IMR-90 (cell line): ENCODE data around the gene NT5C1A. TPM values are rescaled to one million over a fixed set of nuclear protein-coding genes. Genes with fewer than 3 reads are reported as not detected.

ENCODE experiments used
- ATAC-seq: fragments of 200-7000 bp; cut with Tn5 transposase; 2 replicates; pipeline ENCODE4 v1.9.1; 2020; ENCODE audit warnings: low read depth, mild to moderate bottlenecking, moderate library complexity
- Bru-seq: library from RNA; stranded (reverse); fragments of 400-500 nt; gene quantifications from one replicate; lab custom pipeline; 2021; lab: Mats Ljungman, UMichigan
- BruChase-seq, 2 experiments: library from RNA; stranded (reverse); fragments of 400-500 nt; gene quantifications; one replicate each; lab custom pipeline; 2021; lab: Mats Ljungman, UMichigan
- BruUV-seq: library from RNA; stranded (reverse); fragments of 400-500 nt; replicated peaks from 2 replicates; lab custom pipeline; 2021; lab: Mats Ljungman, UMichigan
- CTCF ChIA-PET: fragments of 300-600 bp; formaldehyde crosslinking; extraction: SDS; loops from one replicate; lab custom pipeline; 2021; ENCODE audit warnings: antibody characterized with exemption; lab: Yijun Ruan, JAX
- POLR2A ChIA-PET: fragments of 300-600 bp; sonication (Branson Sonifier 250); formaldehyde crosslinking; loops from one replicate; lab custom pipeline; 2022; ENCODE audit warnings: antibody characterized with exemption; ENCODE audit not compliant: unreplicated experiment; lab: Charles Lee
- DNase-seq: peaks from one replicate; pipeline ENCODE4 v3.0.0; 2013
- H2AFZ ChIP-seq: replicated peaks from 2 replicates; pipeline ENCODE3; 2013; ENCODE audit warnings: low read length, mild to moderate bottlenecking; ENCODE audit not compliant: poor library complexity
- H2AK5ac ChIP-seq: 2 replicates; pipeline ENCODE4 v1.6.1; 2013; ENCODE audit warnings: low read depth, low read length, inconsistent platforms
- H2AK9ac ChIP-seq: replicated peaks from 2 replicates; pipeline ENCODE3; 2013; ENCODE audit warnings: mild to moderate bottlenecking, low read depth, low read length, moderate library complexity; ENCODE audit not compliant: poor library complexity
- H2BK120ac ChIP-seq: 2 replicates; pipeline ENCODE4 v1.6.1; 2013; ENCODE audit warnings: low read depth, low read length, inconsistent platforms
- H2BK15ac ChIP-seq: 3 replicates; pipeline ENCODE4 v1.6.1; 2013; ENCODE audit warnings: low read depth, low read length, inconsistent platforms
- H2BK20ac ChIP-seq: 2 replicates; pipeline ENCODE4 v1.6.1; 2013; ENCODE audit warnings: low read depth, mild to moderate bottlenecking, inconsistent platforms, low read length, moderate library complexity
- H2BK5ac ChIP-seq: 2 replicates; pipeline ENCODE4 v1.6.1; 2013; ENCODE audit warnings: mild to moderate bottlenecking, low read depth, low read length, inconsistent platforms; ENCODE audit not compliant: poor library complexity, severe bottlenecking
- H3K14ac ChIP-seq: replicated peaks from 2 replicates; pipeline ENCODE4 v1.6.1; 2013; ENCODE audit warnings: low read depth, low read length, inconsistent platforms
- H3K18ac ChIP-seq: 2 replicates; pipeline ENCODE4 v1.6.1; 2013; ENCODE audit warnings: low read depth, low read length, control low read depth
- H3K23ac ChIP-seq: 2 replicates; pipeline ENCODE4 v1.6.1; 2013; ENCODE audit warnings: low read depth, low read length, inconsistent platforms
- H3K27ac ChIP-seq: 2 replicates; pipeline ENCODE4 v1.5.1; 2013; ENCODE audit warnings: mild to moderate bottlenecking, control low read depth, low read length; ENCODE audit not compliant: insufficient read depth
- H3K27me3 ChIP-seq: 2 replicates; pipeline ENCODE4 v1.6.1; 2013; ENCODE audit warnings: low read length; ENCODE audit not compliant: control insufficient read depth, insufficient read depth
- H3K36me3 ChIP-seq: 2 replicates; pipeline ENCODE4 v1.6.1; 2013; ENCODE audit warnings: low read length, mixed read lengths; ENCODE audit not compliant: control insufficient read depth, insufficient read depth
- H3K4ac ChIP-seq: 2 replicates; pipeline ENCODE4 v1.6.1; 2013; ENCODE audit warnings: low read depth, low read length, inconsistent platforms
- H3K4me1 ChIP-seq: 2 replicates; pipeline ENCODE4 v1.6.1; 2013; ENCODE audit warnings: low read length, mixed read lengths; ENCODE audit not compliant: control insufficient read depth, insufficient read depth
- H3K4me2 ChIP-seq: 2 replicates; pipeline ENCODE4 v1.6.1; 2013; ENCODE audit warnings: low read depth, mild to moderate bottlenecking, control low read depth, low read length, moderate library complexity
- H3K4me3 ChIP-seq: 2 replicates; pipeline ENCODE4 v1.5.1; 2013; ENCODE audit warnings: low read depth, mild to moderate bottlenecking, control low read depth, low read length, moderate library complexity; ENCODE audit not compliant: insufficient read depth
- H3K56ac ChIP-seq: 2 replicates; pipeline ENCODE4 v1.6.1; 2013; ENCODE audit warnings: low read length, inconsistent platforms; ENCODE audit not compliant: insufficient read depth; ENCODE audit errors: extremely low read depth
- H3K79me1 ChIP-seq, 2 experiments: 2 replicates each; pipeline ENCODE4 v1.6.1; 2013; ENCODE audit warnings: low read length in 2 of 2, inconsistent platforms in 1 of 2, low read depth in 1 of 2
- H3K9ac ChIP-seq: 2 replicates; pipeline ENCODE4 v1.6.1; 2013; ENCODE audit warnings: low read depth, low read length, control low read depth
- H3K9me1 ChIP-seq: 2 replicates; pipeline ENCODE4 v1.6.1; 2013; ENCODE audit warnings: low read length, inconsistent platforms; ENCODE audit not compliant: insufficient read depth
- H3K9me3 ChIP-seq: 2 replicates; pipeline ENCODE4 v1.6.1; 2013; ENCODE audit warnings: low read length; ENCODE audit not compliant: control insufficient read depth, insufficient read depth
- H4K20me1 ChIP-seq: 2 replicates; pipeline ENCODE4 v1.6.1; 2013; ENCODE audit warnings: low read length, inconsistent platforms; ENCODE audit not compliant: insufficient read depth
- H4K5ac ChIP-seq: 2 replicates; pipeline ENCODE4 v1.6.1; 2013; ENCODE audit warnings: mild to moderate bottlenecking, low read depth, low read length, control low read depth
- H4K8ac ChIP-seq, 2 experiments: 2 replicates each; pipeline ENCODE4 v1.6.1; 2013; ENCODE audit warnings: low read depth in 2 of 2, low read length in 2 of 2, control low read depth in 1 of 2, inconsistent platforms in 1 of 2
- H4K91ac ChIP-seq: 2 replicates; pipeline ENCODE4 v1.6.1; 2013; ENCODE audit warnings: low read depth, low read length, inconsistent platforms; ENCODE audit not compliant: insufficient read depth
- CEBPB ChIP-seq: IDR thresholded peaks from 2 replicates; pipeline ENCODE4 v1.6.1; 2012; ENCODE audit warnings: low read depth, low read length, improper control_type of control experiment
- CTCF ChIP-seq: conservative IDR thresholded peaks from 2 replicates; pipeline ENCODE4 v1.5.1; 2012; ENCODE audit warnings: mild to moderate bottlenecking, low read depth, low read length, improper control_type of control experiment
- MAZ ChIP-seq: IDR thresholded peaks from 2 replicates; pipeline ENCODE4 v1.6.1; 2012; ENCODE audit warnings: low read depth, mild to moderate bottlenecking, low read length, improper control_type of control experiment, moderate library complexity, borderline replicate concordance
- RCOR1 ChIP-seq: IDR thresholded peaks from 2 replicates; pipeline ENCODE4 v1.6.1; 2012; ENCODE audit warnings: mild to moderate bottlenecking, low read length, improper control_type of control experiment; ENCODE audit not compliant: insufficient replicate concordance
- USF2 ChIP-seq: fragments of 150-350 bp; IDR thresholded peaks from 2 replicates; pipeline ENCODE4 v1.6.1; 2017; ENCODE audit warnings: mild to moderate bottlenecking, antibody characterized with exemption, low read length, low read depth
- WGBS, 2 experiments: methylation state at CpG; one replicate each; pipeline versions ENCODE4 v1.1.5 to v1.1.7; 2013; ENCODE audit warnings: missing lambda C conversion rate in 2 of 2; ENCODE audit not compliant: insufficient read length in 1 of 2; ENCODE audit errors: extremely low coverage in 2 of 2; 5-methylcytosine and 5-hydroxymethylcytosine counted together
- dilution Hi-C: fragments of 300-500 bp; cut with HindIII; formaldehyde crosslinking; loops from one replicate; pipeline ENCODE4 v1.14.3; 2018; ENCODE audit warnings: low sequenced_read_pairs; ENCODE audit not compliant: unreplicated experiment
- in situ Hi-C: fragments of 300-500 bp; cut with MboI; formaldehyde crosslinking; loops from 3 replicates; pipeline ENCODE4 v1.14.3; 2019; ENCODE audit warnings: low sequenced_read_pairs, inconsistent platforms, mixed read lengths
- intact Hi-C: fragments of 100-400 bp; cut with micrococcal nuclease; formaldehyde crosslinking; loops from 2 replicates; pipeline ENCODE4 v1.10.0; 2022
- long read RNA-seq: library from polyadenylated mRNA; unstranded; transcript quantifications from one replicate; pipeline ENCODE4 v2.0.0, GENCODE V29; 2021; ENCODE audit not compliant: unreplicated experiment
- polyA plus RNA-seq, 3 experiments: library from polyadenylated mRNA; depleted of rRNA; stranded (reverse); fragments of >200 nt; gene quantifications; 2 replicates each; pipeline ENCODE4 v1.2.3, GENCODE V29; 2012; ENCODE audit warnings: low replicate concordance in 1 of 3
- total RNA-seq: library from RNA; depleted of rRNA; stranded (reverse); fragments of >200 nt; gene quantifications from 2 replicates; pipeline ENCODE4 v1.2.3, GENCODE V29; 2012; rRNA removed

NT5C1A gene
- not detected in 2 replicates for total RNA-seq
- polyA plus RNA-seq (2012; rRNA removed): not detected in 2 replicates
- polyA plus RNA-seq (2012; cell fraction: cytosol; rRNA removed): not detected in 2 replicates
- not detected in 2 replicates for polyA plus RNA-seq (2012; cell fraction: nucleus; rRNA removed; ENCODE audit: low replicate concordance)
- not detected for Bru-seq, nascent RNA
- BruChase-seq, experiment 1, labeled RNA remaining after a 6-hour chase: not detected
- not detected for BruChase-seq, experiment 2, labeled RNA remaining after a 2-hour chase
- long read RNA-seq: 0 reads

- H2BK20ac ChIP-seq: no peak within 1 kb of the TSS
- no peak within 1 kb of the TSS for H2AK9ac ChIP-seq
- H3K27ac ChIP-seq: no peak within 1 kb of the TSS
- CTCF ChIA-PET: interaction anchor here (0.5 to 1.7 kb wide), 5 partner anchors 12 to 558 kb away, joined by 3 to 6 read pairs (median 4); no protein-coding TSS in a partner anchor
- 1% methylated on average over 14 of the region's 55 CpGs; no CpG with 5 or more reads in 1 of the 2 experiments for WGBS, 2 experiments
- no peak within 1 kb of the TSS for H3K9ac ChIP-seq
- H3K36me3 ChIP-seq: no peaks in the 10 kb centered on the region
- DNase-seq (no peak), ATAC-seq (peak; percentile 70)
- H4K8ac ChIP-seq: no peak within 1 kb of the TSS
- H3K4me3 ChIP-seq: peak within 1 kb of the TSS; percentile 29; the same call in 1 of the 2 replicates
- no peak within 1 kb of the TSS for H4K5ac ChIP-seq
- no peak within 1 kb of the TSS for H3K23ac ChIP-seq
- no peak within 1 kb of the TSS for H2BK120ac ChIP-seq
- H4K91ac ChIP-seq: no peak within 1 kb of the TSS
- H2BK15ac ChIP-seq: no peak within 1 kb of the TSS
- POLR2A ChIA-PET: no interaction called here
- TF ChIP-seq MAZ (no peak), CEBPB (no peak), CTCF (no peak), USF2 (no peak), RCOR1 (no peak)
- in situ Hi-C loops: no loop called here
- H3K56ac ChIP-seq: no peak within 1 kb of the TSS
- peak within 1 kb of the TSS; percentile 57 for H3K4me2 ChIP-seq
- H2AK5ac ChIP-seq: no peak within 1 kb of the TSS
- peaks cover 76% of the 10 kb centered on the region for H3K27me3 ChIP-seq
- no TSS peak for BruUV-seq
- H3K4me1 ChIP-seq: no peaks in the 10 kb centered on the region; the same call in 1 of the 2 replicates
- no peaks in the 10 kb centered on the region; the same call in 1 of the 2 replicates for H3K9me3 ChIP-seq
- no peak within 1 kb of the TSS for H3K4ac ChIP-seq
- H3K9me1 ChIP-seq: no peaks in the 10 kb centered on the region
- intact Hi-C loops: loop anchor here (5.0 kb wide), 1 partner anchor 40 kb away; no protein-coding TSS in a partner anchor
- no peaks in the 10 kb centered on the region for H3K79me1 ChIP-seq
- H3K18ac ChIP-seq: no peak within 1 kb of the TSS
- no peak within 1 kb of the TSS for H2BK5ac ChIP-seq
- no peaks in the 10 kb centered on the region for H4K20me1 ChIP-seq
- H3K14ac ChIP-seq: no peak within 1 kb of the TSS
- dilution Hi-C loops: no loop called here
- H2AFZ ChIP-seq: peak within 1 kb of the TSS; percentile 74
Observed at GRCh38 chr1:39671793-39672550, at the start of gene NT5C1A. Gene NT5C1A, minus strand, starts transcription at chr1:39672107. Its CDS starts 69 bp downstream, at chr1:39672038.
